Muscle layer of duodenum (tissue), 2 donors: Measurements from ENCODE around the gene DMKN.

ENCODE experiments used
- H3K27ac ChIP-seq: one replicate; pipeline ENCODE4 v1.7.0; 2013; ENCODE audit warnings: mild to moderate bottlenecking, low read length
- H3K27me3 ChIP-seq: one replicate; pipeline ENCODE4 v1.7.0; 2013; ENCODE audit warnings: low read depth, mild to moderate bottlenecking, control low read depth, low read length
- H3K36me3 ChIP-seq, 2 donors: one replicate each; pipeline ENCODE4 v1.7.0; 2013; ENCODE audit warnings: low read length in 2 of 2, control low read depth in 1 of 2, mild to moderate bottlenecking in 1 of 2; ENCODE audit not compliant: insufficient read depth in 2 of 2, control insufficient read depth in 1 of 2
- H3K4me1 ChIP-seq, 2 donors: one replicate each; pipeline ENCODE4 v1.7.0; 2013; ENCODE audit warnings: low read length in 2 of 2, mild to moderate bottlenecking in 2 of 2, control low read depth in 1 of 2, moderate library complexity in 1 of 2; ENCODE audit not compliant: insufficient read depth in 2 of 2, control insufficient read depth in 1 of 2
- H3K4me3 ChIP-seq, 2 donors: one replicate each; pipeline ENCODE4 v1.7.0; 2013; ENCODE audit warnings: low read length in 2 of 2, low read depth in 1 of 2, mild to moderate bottlenecking in 1 of 2
- H3K9me3 ChIP-seq, 2 donors: one replicate each; pipeline ENCODE4 v1.7.0; 2013; ENCODE audit warnings: low read length in 2 of 2, control low read depth in 1 of 2, mild to moderate bottlenecking in 1 of 2; ENCODE audit not compliant: control insufficient read depth in 1 of 2
- donor health status: healthy.

DMKN gene

DNA sequence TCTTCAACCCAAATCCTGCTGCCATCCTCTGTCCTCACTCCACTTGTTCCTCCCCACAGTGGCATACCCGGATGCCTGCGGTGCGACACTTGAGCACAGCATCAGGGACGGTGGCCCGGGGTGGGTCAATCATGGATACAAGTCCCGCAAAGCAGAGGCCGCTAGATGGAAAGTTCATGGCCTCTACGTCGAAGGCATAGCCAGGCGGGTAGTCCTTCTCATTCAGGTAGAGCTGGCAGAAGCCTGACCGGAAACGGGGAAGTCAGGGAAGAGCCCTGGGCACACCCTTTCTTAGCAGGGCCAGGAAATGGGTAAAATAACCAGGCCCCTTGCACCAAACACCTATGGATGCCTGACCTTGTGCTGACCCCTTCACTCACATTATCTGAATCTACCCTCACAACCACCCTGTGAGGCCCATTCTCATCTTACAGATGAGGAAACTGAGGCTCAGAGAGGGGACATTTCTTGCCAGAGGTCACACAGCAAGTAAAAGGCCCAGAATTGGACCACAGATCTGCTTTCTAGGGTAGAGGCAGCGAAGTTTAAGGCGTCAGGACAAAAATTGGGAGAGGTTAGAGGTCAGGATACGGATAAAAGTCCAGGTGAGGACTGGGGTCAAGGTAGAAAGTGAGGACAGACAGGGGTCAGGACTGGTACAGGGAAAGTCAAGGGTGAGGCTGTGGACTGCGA lies 43.5 kb upstream of the DMKN start:
- no peak overlapping the region for H3K27ac ChIP-seq
- no peak overlapping the region for H3K4me3 ChIP-seq
- no peaks in the 10 kb centered on the region for H3K36me3 ChIP-seq
- H3K4me1 ChIP-seq: peaks cover 0 to 8% of the 10 kb centered on the region in 2 donors
- no peaks in the 10 kb centered on the region for H3K9me3 ChIP-seq
- H3K27me3 ChIP-seq: peaks cover 13% of the 10 kb centered on the region

DNA sequence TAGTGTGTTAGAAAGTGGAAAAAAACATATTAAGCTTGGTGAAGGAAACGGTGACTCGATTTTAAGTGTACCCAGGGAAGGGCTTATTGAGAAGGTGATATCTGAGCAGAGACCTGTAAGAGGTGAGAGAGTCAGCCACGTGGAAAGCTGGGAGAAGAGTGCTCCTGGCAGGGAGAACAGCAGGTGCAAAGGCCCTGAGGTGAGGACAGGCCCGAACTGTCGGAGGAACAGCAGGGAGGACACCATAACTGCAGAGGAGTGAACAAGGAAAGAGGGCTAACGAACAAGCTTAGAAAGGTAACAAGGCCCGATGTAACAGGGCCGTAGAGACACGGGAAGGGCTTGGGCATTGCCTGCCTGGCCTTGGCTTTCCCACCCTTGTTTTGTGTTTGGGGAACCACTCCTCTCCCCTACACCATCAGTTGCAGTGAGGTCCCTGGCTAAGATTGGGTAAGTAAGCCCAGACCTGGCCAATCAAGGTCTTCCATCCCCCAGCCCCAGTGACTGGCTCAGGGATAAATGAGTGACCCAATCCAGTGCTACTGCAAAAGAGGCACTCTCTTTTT lies 42.7 kb upstream of the DMKN start:
- Histone ChIP-seq H3K27ac (no peak overlapping the region), H3K36me3 (peaks cover 0 to 3% of the 10 kb centered on the region in 2 donors), H3K9me3 (no peaks in the 10 kb centered on the region), H3K4me3 (no peak overlapping the region), H3K4me1 (peaks cover 0 to 8% of the 10 kb centered on the region in 2 donors), H3K27me3 (peaks cover 13% of the 10 kb centered on the region)

DNA sequence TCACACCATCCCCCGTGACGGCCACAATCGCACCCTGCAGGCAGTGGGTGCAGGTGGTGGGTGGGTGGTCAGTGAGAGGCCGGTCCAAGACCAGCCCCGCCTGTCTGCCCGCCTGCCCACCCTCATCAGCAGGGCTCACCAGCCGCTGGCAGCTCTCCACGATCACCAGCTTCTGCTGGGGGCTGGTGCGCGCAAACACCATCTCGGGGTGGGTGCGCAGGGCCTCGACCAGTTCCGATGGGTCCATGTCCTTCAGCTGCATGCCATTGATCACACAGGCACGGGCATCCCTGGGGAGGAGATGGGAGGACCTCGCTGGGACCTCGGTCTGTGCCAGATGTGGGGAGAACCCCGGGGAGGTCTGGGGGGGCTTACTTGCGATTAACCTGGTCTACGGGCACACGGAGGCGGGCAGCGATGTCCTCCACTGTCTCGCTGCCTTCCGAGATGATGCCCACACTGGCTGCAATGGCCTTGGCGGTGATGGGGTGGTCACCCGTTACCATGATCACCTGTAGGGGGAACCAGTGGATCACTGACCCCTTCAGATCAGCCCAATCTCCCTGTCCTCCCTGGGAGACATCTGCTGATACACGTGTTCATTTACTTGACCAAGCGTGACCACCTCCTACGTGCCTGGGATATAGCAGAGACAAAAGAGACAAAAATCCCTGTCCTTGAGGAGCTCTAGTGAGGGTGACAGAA lies 42.0 kb upstream of the DMKN start:
- H3K36me3 ChIP-seq: peaks cover 0 to 8% of the 10 kb centered on the region in 2 donors
- no peak overlapping the region for H3K27ac ChIP-seq
- H3K4me1 ChIP-seq: peaks cover 0 to 8% of the 10 kb centered on the region in 2 donors
- peaks cover 13% of the 10 kb centered on the region for H3K27me3 ChIP-seq
- no peaks in the 10 kb centered on the region for H3K9me3 ChIP-seq
- no peak overlapping the region for H3K4me3 ChIP-seq

- Histone ChIP-seq H3K4me1 (peaks cover 0 to 8% of the 10 kb centered on the region in 2 donors), H3K27ac (no peak overlapping the region), H3K4me3 (no peak overlapping the region)
Measured at GRCh38 chr19:35554076-35554475, 40.6 kb upstream of the DMKN start.

DNA sequence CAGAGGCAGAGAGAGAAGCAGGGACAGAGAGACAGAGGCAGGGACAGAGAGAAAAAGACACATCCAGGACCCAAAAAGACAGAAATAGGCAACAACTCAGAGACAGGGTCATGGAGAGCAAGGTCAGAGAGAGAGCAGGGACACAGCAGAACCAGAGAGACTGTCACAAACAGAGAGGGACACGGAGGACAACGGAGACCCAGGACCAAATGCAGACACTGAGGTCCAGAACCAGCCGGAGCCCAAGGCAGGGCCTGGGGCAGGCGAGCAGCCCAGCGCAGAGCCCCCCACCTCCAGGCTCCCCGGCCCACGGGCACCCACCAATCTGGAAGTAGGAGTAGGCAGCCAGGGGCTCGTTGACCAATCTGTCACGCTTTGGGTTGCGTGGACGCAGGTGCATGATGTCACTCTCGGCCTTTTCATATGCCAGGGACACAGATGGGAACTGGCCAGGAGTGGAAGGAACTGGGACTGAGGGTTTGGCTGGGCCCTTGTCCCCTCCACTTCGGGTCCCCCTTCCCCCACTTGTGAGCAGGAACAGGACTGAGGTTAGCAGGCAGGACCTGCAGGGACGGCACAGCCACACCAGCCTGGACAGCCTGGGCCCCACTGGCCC lies 40.0 kb upstream of the DMKN start:
- Histone ChIP-seq H3K4me1 (peaks cover 0 to 8% of the 10 kb centered on the region in 2 donors), H3K9me3 (no peaks in the 10 kb centered on the region), H3K27ac (no peak overlapping the region), H3K4me3 (no peak overlapping the region), H3K36me3 (peaks cover 0 to 8% of the 10 kb centered on the region in 2 donors), H3K27me3 (peaks cover 2% of the 10 kb centered on the region)

More at GRCh38 chr19:35554076-35554475, 40.6 kb upstream of the DMKN start:
- H3K27me3 ChIP-seq: peaks cover 8% of the 10 kb centered on the region
- H3K36me3 ChIP-seq: peaks cover 0 to 8% of the 10 kb centered on the region in 2 donors
- H3K9me3 ChIP-seq: no peaks in the 10 kb centered on the region

DNA sequence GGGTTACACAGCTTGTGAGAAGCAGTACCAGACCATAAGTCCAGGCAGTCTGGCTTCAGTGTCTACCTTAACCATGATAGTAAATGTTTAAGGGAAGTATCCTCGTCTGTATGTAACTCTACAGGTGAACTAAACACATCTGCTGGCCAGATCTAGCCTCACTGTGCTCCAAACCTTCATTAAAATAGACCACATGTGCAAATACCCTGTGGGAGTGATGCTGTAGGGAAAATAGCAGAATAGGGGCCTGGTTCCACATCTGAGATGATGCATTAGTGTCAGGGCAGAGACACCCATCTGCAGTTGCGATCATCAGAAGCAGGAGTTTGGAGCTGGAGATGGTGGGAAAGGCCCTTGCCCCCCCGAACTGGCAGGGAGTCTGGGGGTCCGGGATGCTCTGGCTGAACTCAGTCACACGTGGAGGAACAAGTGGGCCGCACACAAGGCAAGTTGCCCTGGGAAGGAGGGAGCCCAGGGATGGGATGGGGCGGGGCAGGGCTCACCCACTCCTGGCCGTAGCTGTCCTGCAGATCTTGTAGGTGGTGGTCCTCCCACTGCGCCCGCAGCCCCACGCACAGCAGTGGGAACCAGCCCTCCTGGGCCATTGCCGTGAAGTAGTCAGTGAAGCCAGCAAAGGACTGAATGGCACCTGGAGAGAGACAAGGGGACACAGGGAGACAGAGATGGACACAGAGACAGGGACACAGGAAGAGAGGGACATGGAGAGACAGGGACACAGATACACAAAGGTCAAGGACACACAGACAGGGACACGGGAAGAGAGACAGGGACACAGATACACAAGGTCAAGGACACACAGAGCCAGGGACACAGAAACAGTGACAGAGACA lies 39.3 kb upstream of the DMKN start:
- no peaks in the 10 kb centered on the region for H3K9me3 ChIP-seq
- H3K27me3 ChIP-seq: no peaks in the 10 kb centered on the region
- no peak overlapping the region for H3K27ac ChIP-seq
- H3K4me1 ChIP-seq: peaks cover 0 to under 1% of the 10 kb centered on the region in 2 donors
- peaks cover 0 to 8% of the 10 kb centered on the region in 2 donors for H3K36me3 ChIP-seq
- H3K4me3 ChIP-seq: no peak overlapping the region

DNA sequence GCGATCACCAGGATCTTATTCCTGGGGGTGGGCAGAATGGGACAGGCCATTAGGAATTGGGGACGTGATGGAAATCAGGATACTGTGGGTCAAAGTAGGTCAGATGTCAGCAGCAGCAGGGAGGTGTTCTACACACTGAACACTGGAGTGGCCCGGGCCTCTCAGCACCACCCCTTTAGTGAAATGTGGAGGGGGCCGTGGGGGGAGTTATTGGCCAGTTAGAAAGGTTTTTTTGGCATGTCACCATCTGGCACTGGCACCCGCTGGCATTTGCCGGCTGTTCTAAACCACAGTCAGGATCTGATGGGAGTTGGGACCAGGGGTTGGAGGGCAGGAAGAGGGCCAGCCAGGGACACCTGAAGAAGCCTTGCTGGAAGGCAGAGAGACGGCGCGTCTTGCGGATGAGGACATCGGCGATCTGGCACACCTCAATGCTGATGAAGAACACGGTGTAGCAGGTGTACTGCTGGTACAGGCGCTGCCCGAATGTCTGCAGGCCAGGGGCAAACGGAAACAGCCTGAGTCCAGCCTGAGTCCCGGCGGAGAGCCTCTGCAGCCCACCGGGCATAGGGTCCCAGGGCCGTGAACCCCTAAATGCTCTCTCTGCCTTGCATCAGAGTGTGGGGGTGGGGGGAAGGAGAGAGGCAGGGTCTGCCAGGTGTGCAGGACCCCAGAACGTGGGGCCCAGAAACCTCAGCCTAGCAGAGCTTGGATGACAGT lies 37.8 kb upstream of the DMKN start:
- peaks cover 5 to 13% of the 10 kb centered on the region in 2 donors for H3K4me1 ChIP-seq
- no peaks in the 10 kb centered on the region for H3K27me3 ChIP-seq
- H3K4me3 ChIP-seq: no peak overlapping the region
- H3K36me3 ChIP-seq: peaks cover 0 to 17% of the 10 kb centered on the region in 2 donors
- no peaks in the 10 kb centered on the region for H3K9me3 ChIP-seq
- no peak overlapping the region for H3K27ac ChIP-seq

DNA sequence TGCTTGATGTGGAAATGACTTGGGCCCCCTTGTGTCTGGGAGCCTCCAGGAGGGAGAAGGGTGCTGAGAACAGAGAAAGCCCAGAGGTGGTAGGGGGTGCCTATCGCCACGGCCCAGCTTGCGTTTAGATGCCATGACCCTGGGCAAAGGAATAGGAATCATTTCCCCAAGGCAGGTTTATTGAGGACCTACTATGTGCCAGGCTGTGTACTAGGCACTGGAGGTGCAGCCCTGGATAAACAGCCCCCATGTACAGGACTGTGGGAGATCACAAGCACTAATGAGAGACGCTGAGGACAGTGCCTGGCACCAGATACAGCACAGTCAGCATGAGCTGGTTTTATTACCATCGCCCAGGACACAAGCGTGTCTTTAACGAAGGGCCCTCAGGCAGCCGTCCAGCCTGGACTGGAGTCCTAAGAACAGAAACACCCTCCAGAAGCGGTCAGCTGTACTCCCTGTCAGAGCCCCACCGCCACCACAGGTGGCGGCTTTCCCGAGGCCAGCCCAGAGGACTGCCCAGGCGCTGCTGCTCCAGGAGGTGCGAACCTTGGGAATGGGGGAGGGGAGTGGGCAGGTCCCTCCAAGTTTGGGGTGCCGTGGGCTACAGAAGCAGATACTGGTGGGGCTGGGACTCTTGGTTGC lies 36.6 kb upstream of the DMKN start:
- peaks cover 8 to 15% of the 10 kb centered on the region in 2 donors for H3K4me1 ChIP-seq
- peaks cover 0 to 17% of the 10 kb centered on the region in 2 donors for H3K36me3 ChIP-seq
- no peaks in the 10 kb centered on the region for H3K9me3 ChIP-seq
- no peak overlapping the region for H3K27ac ChIP-seq
- H3K4me3 ChIP-seq: no peak overlapping the region
- H3K27me3 ChIP-seq: no peaks in the 10 kb centered on the region

DNA sequence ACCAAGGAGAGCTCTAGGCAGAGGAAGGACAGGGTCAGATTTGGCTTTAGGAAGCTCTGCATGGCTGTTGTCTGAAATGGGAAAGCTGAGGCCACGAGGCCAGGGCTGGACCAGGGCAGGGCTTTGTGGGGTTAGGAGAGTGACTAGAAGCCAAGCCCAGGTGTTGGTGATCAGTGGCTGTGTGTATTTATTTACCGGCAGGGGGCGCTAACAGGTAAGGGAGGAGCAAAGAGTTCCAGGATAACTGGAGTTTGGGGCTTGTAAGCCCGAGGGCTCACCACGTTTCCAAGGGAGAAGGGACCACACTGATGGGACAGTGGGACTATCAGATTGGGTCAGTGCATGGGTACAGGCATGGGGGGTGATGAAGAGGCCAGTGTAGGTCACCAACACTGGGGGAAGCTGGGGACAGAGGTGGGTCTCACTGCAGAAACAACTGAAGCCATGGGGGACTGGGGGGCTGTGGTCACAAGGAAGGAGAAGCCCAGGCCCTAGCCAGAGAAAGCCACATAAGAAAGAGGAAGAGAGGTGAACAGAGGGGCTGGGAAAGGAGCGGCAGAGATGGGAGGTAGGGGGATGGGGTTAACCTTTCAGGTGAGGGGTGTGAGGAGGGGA lies 35.8 kb upstream of the DMKN start:
- no peak overlapping the region for H3K27ac ChIP-seq
- H3K4me1 ChIP-seq: peaks cover 11 to 22% of the 10 kb centered on the region in 2 donors
- H3K4me3 ChIP-seq: no peak overlapping the region
- H3K27me3 ChIP-seq: no peaks in the 10 kb centered on the region
- H3K9me3 ChIP-seq: no peaks in the 10 kb centered on the region
- H3K36me3 ChIP-seq: peaks cover 0 to 17% of the 10 kb centered on the region in 2 donors
